SK-N-SH treated with all-trans-retinoic acid at 6 μM for 48 hours (cell line): ENCODE measurements around the gene SARS2.
A peak's percentile ranks its signal among the peaks of the same experiment; 100 is the strongest.
"Not testable (repeated sequence)": the region's sequence is repeated elsewhere in the genome, so short reads cannot be mapped to it uniquely, and the experiment has no call there.

Source experiments
- ATAC-seq: fragments of 200-7000 bp; cut with Tn5 transposase; 3 replicates; pipeline ENCODE4 v1.9.1; 2020; ENCODE audit warnings: mild to moderate bottlenecking, moderate library complexity
- CREB5 ChIP-seq: fragments of 250-450 bp; sonication (Bioruptor Pico); IDR thresholded peaks from 2 replicates; pipeline ENCODE4 v1.5.1; 2020; ENCODE audit warnings: low read depth, mild to moderate bottlenecking, moderate library complexity
- CSDC2 ChIP-seq: fragments of 250-450 bp; sonication (Bioruptor Pico); IDR thresholded peaks from 2 replicates; pipeline ENCODE4 v1.5.0; 2020; ENCODE audit warnings: mild to moderate bottlenecking, moderate library complexity
- ESRRG ChIP-seq: fragments of 250-450 bp; sonication (Bioruptor Pico); IDR thresholded peaks from 2 replicates; pipeline ENCODE4 v1.6.1; 2021; ENCODE audit warnings: mild to moderate bottlenecking
- GLIS3 ChIP-seq: fragments of 250-450 bp; sonication (Bioruptor Pico); IDR thresholded peaks from 2 replicates; pipeline ENCODE4 v1.5.0; 2020; ENCODE audit warnings: mild to moderate bottlenecking, moderate library complexity
- ISL1 ChIP-seq: fragments of 250-450 bp; sonication (Bioruptor Pico); IDR thresholded peaks from 2 replicates; pipeline ENCODE4 v2.1.2; 2022; ENCODE audit warnings: mild to moderate bottlenecking, moderate library complexity
- OSR1 ChIP-seq: fragments of 250-450 bp; sonication (Bioruptor Pico); IDR thresholded peaks from 2 replicates; pipeline ENCODE4 v1.8.0; 2022; ENCODE audit warnings: moderate library complexity, mild to moderate bottlenecking, inconsistent platforms
- POU6F1 ChIP-seq: fragments of 250-450 bp; sonication (Bioruptor Pico); IDR thresholded peaks from 2 replicates; pipeline ENCODE4 v1.8.0; 2021; ENCODE audit warnings: low read depth, mild to moderate bottlenecking, moderate library complexity, borderline replicate concordance
- RARB ChIP-seq: fragments of 250-450 bp; sonication (Bioruptor Pico); IDR thresholded peaks from 2 replicates; pipeline ENCODE4 v1.8.0; 2021; ENCODE audit warnings: mild to moderate bottlenecking, moderate library complexity
- SNAI2 ChIP-seq: fragments of 250-450 bp; sonication (Bioruptor Pico); IDR thresholded peaks from 2 replicates; pipeline ENCODE4 v1.5.0; 2020; ENCODE audit warnings: mild to moderate bottlenecking, moderate library complexity
- TCF4 ChIP-seq: fragments of 250-450 bp; sonication (Bioruptor Pico); IDR thresholded peaks from 2 replicates; pipeline ENCODE4 v1.8.0; 2021; ENCODE audit warnings: mild to moderate bottlenecking, moderate library complexity, borderline replicate concordance
- ZC3H10 ChIP-seq: fragments of 250-450 bp; sonication (Bioruptor Pico); IDR thresholded peaks from 2 replicates; pipeline ENCODE4 v1.5.1; 2021; ENCODE audit warnings: mild to moderate bottlenecking, moderate library complexity
- ZFP3 ChIP-seq: fragments of 250-450 bp; sonication (Bioruptor Pico); IDR thresholded peaks from 2 replicates; pipeline ENCODE4 v1.5.0; 2020; ENCODE audit warnings: mild to moderate bottlenecking, moderate library complexity
- ZFP30 ChIP-seq: fragments of 450-650 bp; formaldehyde crosslinking; IDR thresholded peaks from 2 replicates; pipeline ENCODE4 v1.5.0; 2022; ENCODE audit warnings: mild to moderate bottlenecking, moderate library complexity
- ZNF70 ChIP-seq: fragments of 450-650 bp; formaldehyde crosslinking; IDR thresholded peaks from 2 replicates; pipeline ENCODE4 v1.5.0; 2020; ENCODE audit warnings: mild to moderate bottlenecking, moderate library complexity
- TF ChIP-seq, protein P1 (sequence below): fragments of 250-450 bp; sonication (Bioruptor Pico); IDR thresholded peaks from 2 replicates; pipeline ENCODE4 v1.5.0; 2020; ENCODE audit warnings: mild to moderate bottlenecking, moderate library complexity
- TF ChIP-seq, protein P2 (sequence below): fragments of 250-450 bp; sonication (Bioruptor Pico); IDR thresholded peaks from 2 replicates; pipeline ENCODE4 v1.8.0; 2020; ENCODE audit warnings: mild to moderate bottlenecking, moderate library complexity, borderline replicate concordance

Gene SARS2

DNA sequence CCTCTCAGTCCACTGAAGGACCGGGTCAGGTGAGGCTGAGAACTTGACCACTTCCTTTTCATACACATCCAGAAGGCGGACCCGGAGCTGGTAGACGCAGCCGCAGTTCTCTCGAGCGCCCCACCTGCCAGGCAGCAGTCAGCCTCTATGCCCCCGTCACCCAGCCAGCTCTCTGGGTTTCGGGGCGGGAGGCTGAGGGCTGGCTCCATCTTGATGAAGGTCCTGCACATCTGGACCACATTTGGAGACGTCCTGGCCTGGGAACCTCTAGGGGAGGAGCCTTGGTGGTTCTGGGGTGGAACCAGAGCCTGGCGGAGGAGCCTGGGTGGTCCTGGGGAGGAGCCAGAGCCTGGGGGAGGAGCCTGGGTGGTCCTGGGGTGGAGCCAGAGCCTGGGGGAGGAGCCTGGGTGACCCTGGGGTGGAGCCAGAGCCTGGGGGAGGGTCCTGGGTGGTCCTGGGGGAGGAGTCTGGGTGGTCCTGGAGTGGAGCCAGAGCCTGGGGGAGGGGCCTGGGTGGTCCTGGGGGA, 14.5 kb upstream of the SARS2 start:
- TF ChIP-seq OSR1 (CRISPR knock-in tag): no peak
- TF ChIP-seq ZNF70 (CRISPR knock-in tag): no peak
- TF ChIP-seq SNAI2 (CRISPR knock-in tag): no peak
- TF ChIP-seq GLIS3 (CRISPR knock-in tag): no peak
- no peak; the same call in 2 of the 3 replicates for ATAC-seq

DNA sequence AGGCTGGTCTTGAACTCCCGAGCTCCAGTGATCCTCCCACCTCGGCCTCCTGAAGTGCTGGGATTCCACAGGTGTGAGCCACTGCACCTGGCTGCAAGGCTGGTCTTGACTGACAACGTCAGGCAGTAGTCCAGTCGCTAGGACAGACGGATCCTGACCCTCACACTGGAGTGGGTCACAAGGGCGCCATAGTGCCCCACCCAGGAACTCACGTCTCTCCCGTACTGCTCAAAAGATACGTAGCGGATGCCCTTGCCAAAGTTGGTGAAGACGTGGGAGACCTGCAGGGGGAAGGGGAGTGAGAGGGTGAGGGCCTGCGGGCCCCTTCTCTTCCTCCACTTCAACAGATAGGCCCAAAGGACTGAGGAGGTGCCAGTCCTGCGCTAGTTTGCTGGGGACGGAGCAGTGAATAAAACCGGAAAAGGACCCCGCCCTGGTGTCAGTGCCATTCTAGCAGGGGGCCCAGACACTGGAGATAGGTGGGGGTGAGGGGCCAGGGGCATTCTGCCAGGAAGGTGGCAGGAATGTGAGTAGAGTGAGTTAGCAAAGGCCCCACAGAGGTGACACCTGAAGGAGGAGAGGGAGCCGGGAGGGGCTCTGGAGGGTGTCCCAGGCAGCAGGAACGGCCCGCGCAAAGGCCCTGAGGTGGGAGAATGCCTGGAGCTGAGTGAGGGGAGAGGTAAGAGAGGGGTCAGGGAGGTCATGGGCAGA, 12.1 kb upstream of the SARS2 start:
- 0 out of 3 replicates have a peak, but pooled peaks have one; percentile 14 for ATAC-seq
- TF ChIP-seq ESRRG (CRISPR knock-in tag) (no peak), ZC3H10 (CRISPR knock-in tag) (no peak), CSDC2 (no peak), ISL1 (no peak), SNAI2 (CRISPR knock-in tag) (no peak), ZNF70 (CRISPR knock-in tag) (no peak), CREB5 (CRISPR knock-in tag) (no peak), ZFP3 (CRISPR knock-in tag) (no peak), POU6F1 (CRISPR knock-in tag) (no peak), GLIS3 (CRISPR knock-in tag) (no peak), ZFP30 (CRISPR knock-in tag) (no peak)
- TF ChIP-seq, protein P1, sequence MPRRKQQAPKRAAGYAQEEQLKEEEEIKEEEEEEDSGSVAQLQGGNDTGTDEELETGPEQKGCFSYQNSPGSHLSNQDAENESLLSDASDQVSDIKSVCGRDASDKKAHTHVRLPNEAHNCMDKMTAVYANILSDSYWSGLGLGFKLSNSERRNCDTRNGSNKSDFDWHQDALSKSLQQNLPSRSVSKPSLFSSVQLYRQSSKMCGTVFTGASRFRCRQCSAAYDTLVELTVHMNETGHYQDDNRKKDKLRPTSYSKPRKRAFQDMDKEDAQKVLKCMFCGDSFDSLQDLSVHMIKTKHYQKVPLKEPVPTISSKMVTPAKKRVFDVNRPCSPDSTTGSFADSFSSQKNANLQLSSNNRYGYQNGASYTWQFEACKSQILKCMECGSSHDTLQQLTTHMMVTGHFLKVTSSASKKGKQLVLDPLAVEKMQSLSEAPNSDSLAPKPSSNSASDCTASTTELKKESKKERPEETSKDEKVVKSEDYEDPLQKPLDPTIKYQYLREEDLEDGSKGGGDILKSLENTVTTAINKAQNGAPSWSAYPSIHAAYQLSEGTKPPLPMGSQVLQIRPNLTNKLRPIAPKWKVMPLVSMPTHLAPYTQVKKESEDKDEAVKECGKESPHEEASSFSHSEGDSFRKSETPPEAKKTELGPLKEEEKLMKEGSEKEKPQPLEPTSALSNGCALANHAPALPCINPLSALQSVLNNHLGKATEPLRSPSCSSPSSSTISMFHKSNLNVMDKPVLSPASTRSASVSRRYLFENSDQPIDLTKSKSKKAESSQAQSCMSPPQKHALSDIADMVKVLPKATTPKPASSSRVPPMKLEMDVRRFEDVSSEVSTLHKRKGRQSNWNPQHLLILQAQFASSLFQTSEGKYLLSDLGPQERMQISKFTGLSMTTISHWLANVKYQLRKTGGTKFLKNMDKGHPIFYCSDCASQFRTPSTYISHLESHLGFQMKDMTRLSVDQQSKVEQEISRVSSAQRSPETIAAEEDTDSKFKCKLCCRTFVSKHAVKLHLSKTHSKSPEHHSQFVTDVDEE: no peak
- TF ChIP-seq, protein P2, sequence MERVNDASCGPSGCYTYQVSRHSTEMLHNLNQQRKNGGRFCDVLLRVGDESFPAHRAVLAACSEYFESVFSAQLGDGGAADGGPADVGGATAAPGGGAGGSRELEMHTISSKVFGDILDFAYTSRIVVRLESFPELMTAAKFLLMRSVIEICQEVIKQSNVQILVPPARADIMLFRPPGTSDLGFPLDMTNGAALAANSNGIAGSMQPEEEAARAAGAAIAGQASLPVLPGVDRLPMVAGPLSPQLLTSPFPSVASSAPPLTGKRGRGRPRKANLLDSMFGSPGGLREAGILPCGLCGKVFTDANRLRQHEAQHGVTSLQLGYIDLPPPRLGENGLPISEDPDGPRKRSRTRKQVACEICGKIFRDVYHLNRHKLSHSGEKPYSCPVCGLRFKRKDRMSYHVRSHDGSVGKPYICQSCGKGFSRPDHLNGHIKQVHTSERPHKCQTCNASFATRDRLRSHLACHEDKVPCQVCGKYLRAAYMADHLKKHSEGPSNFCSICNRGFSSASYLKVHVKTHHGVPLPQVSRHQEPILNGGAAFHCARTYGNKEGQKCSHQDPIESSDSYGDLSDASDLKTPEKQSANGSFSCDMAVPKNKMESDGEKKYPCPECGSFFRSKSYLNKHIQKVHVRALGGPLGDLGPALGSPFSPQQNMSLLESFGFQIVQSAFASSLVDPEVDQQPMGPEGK (CRISPR knock-in tag): no peak

- ATAC-seq: no peak; the same call in 2 of the 3 replicates
- no peak for TF ChIP-seq ZFP3 (CRISPR knock-in tag)
These were observed 11.4 kb upstream of the SARS2 start for GRCh38 chr19:38941979-38942378.

GRCh38 chr19:38941466-38941865, 10.9 kb upstream of the SARS2 start:
- not testable (repeated sequence) for ATAC-seq

GRCh38 chr19:38939957-38940356, 9.4 kb upstream of the SARS2 start:
- no peak for ATAC-seq
- TF ChIP-seq ZNF70 (CRISPR knock-in tag) (no peak), TCF4 (CRISPR knock-in tag) (peak; percentile 64; the same call in 1 of the 2 replicates)

- no peak for ATAC-seq
- no peak for TF ChIP-seq RARB (CRISPR knock-in tag)
- TF ChIP-seq OSR1 (CRISPR knock-in tag): no peak
- TF ChIP-seq TCF4 (CRISPR knock-in tag): no peak
- no peak for TF ChIP-seq CSDC2
These were observed 3.0 kb upstream of the SARS2 start for GRCh38 chr19:38933544-38933943.
